H1 (cell line): ENCODE data around the gene DHPS. TPM values are rescaled to one million over a fixed set of nuclear protein-coding genes. Genes with fewer than 3 reads are reported as not detected.
A peak's percentile ranks its signal among the peaks of the same experiment; 100 is the strongest.

ENCODE experiments used
- ASH2L ChIP-seq: fragments of 200-600, 300-600 bp; sonication (generic); IDR thresholded peaks from one replicate; pipeline ENCODE4 v1.7.1; 2017; ENCODE audit warnings: low read length
- BACH1 ChIP-seq: IDR thresholded peaks from 2 replicates; pipeline ENCODE4 v1.6.1; 2012; ENCODE audit warnings: low read length, improper control_type of control experiment
- BRCA1 ChIP-seq: IDR thresholded peaks from 2 replicates; pipeline ENCODE4 v1.6.1; 2012; ENCODE audit warnings: low read depth, low read length, improper control_type of control experiment
- CHD7 ChIP-seq: fragments of 300-600 bp; sonication (generic); IDR thresholded peaks from 2 replicates; pipeline ENCODE4 v1.7.1; 2012; ENCODE audit warnings: low read length, moderate library complexity, mild to moderate bottlenecking, inconsistent platforms; ENCODE audit not compliant: insufficient replicate concordance
- EZH2 ChIP-seq: fragments of 200-600 bp; sonication (generic); IDR thresholded peaks from 2 replicates; pipeline ENCODE4 v1.7.1; 2012; ENCODE audit warnings: low read depth, mild to moderate bottlenecking, moderate library complexity, low read length, inconsistent platforms; ENCODE audit not compliant: severe bottlenecking
- KDM1A ChIP-seq: fragments of 200-600, 300-600 bp; sonication (generic); IDR thresholded peaks from 2 replicates; pipeline ENCODE4 v1.7.1; 2016; ENCODE audit warnings: mild to moderate bottlenecking, low read length, borderline replicate concordance
- KDM4A ChIP-seq: IDR thresholded peaks from one replicate; pipeline ENCODE4 v1.7.1; 2012; ENCODE audit warnings: low read depth, mild to moderate bottlenecking, moderate library complexity, low read length, inconsistent platforms; ENCODE audit not compliant: severe bottlenecking
- NRF1 ChIP-seq: IDR thresholded peaks from 2 replicates; pipeline ENCODE4 v1.6.1; 2011; ENCODE audit warnings: mild to moderate bottlenecking, low read depth, low read length, improper control_type of control experiment
- SAP30 ChIP-seq: fragments of 300-600 bp; sonication (generic); IDR thresholded peaks from 2 replicates; pipeline ENCODE4 v1.7.1; 2012; ENCODE audit warnings: low read length, moderate library complexity, mild to moderate bottlenecking, inconsistent platforms; ENCODE audit not compliant: insufficient read depth, insufficient replicate concordance
- SIRT6 ChIP-seq: IDR thresholded peaks from one replicate; pipeline ENCODE4 v1.7.1; 2012; ENCODE audit warnings: low read length, inconsistent platforms
- TAF1 ChIP-seq: IDR thresholded peaks from 2 replicates; pipeline ENCODE4 v1.6.1; 2011; ENCODE audit warnings: mild to moderate bottlenecking, low read depth, low read length
- polyA plus RNA-seq, 7 experiments: library from polyadenylated mRNA; depleted of rRNA in 3 of 7; stranded (reverse) in 5 of 7; unstranded in 2 of 7; fragments of >200 nt in 5 of 7; fragments of 200-250 nt in 2 of 7; gene quantifications; 1 replicate in 5 of 7; 2 replicates in 1 of 7; 4 replicates in 1 of 7; pipeline versions ENCODE4 v1.2.1 to v1.2.3, GENCODE V29; 2011 to 2013; ENCODE audit warnings: missing spikeins in 2 of 7, mixed read lengths in 2 of 7
- total RNA-seq: library from RNA; stranded (reverse); fragmentation: NEBNext Ultra II Directional; extraction: Animal tissue kit (Norgen Biotek cat#: 25700); gene quantifications from 2 replicates; pipeline ENCODE4 v1.2.1, GENCODE V29; 2021

Gene DHPS
- total and polyA plus RNA-seq, 2 of the 8 experiments (the other 6 are each of a cell fraction or from before 2014, with no cell fraction given) = 86.6 to 99.6 TPM

GRCh38 chr19:12723641-12724426 is 42.2 kb upstream of the DHPS start, which contains the start of gene TNPO2 (continued):
- TF ChIP-seq CHD7 = no peak
- TF ChIP-seq BACH1 = no peak
- no peak for TF ChIP-seq EZH2
- TF ChIP-seq ASH2L = peak; percentile 64
- no peak for TF ChIP-seq KDM1A
- TF ChIP-seq NRF1 = peak; percentile 50
- TF ChIP-seq KDM4A = peak; percentile 24
- peak; percentile 76 for TF ChIP-seq TAF1
- peak; percentile 91 for TF ChIP-seq SAP30
- TF ChIP-seq SIRT6 = no peak
- no peak for TF ChIP-seq BRCA1
